DND-41 (cell line): ENCODE results near the gene SNX18.

Source experiments
- ATAC-seq: fragments of 200-7000 bp; cut with Tn5 transposase; 3 replicates; pipeline ENCODE4 v1.9.1; 2021; ENCODE audit warnings: low read depth; ENCODE audit not compliant: insufficient read depth
- DNase-seq: peaks from one replicate; pipeline ENCODE4 v3.0.0-alpha.2; 2020
- H2AFZ ChIP-seq: 2 replicates; pipeline ENCODE4 v1.6.0; 2012; ENCODE audit warnings: low read depth, low read length
- H3K27ac ChIP-seq: 2 replicates; pipeline ENCODE4 v1.5.1; 2012; ENCODE audit warnings: low read length, inconsistent platforms
- H3K27me3 ChIP-seq: fragments of 200-600 bp; sonication (generic); 2 replicates; pipeline ENCODE4 v1.6.0; 2012; ENCODE audit warnings: low read length, mild to moderate bottlenecking, inconsistent platforms; ENCODE audit not compliant: insufficient read depth, poor library complexity
- H3K36me3 ChIP-seq: 2 replicates; pipeline ENCODE4 v1.5.1; 2012; ENCODE audit warnings: low read length, inconsistent platforms; ENCODE audit not compliant: insufficient read depth
- H3K4me1 ChIP-seq: 2 replicates; pipeline ENCODE4 v1.5.1; 2012; ENCODE audit warnings: mild to moderate bottlenecking, low read length; ENCODE audit not compliant: insufficient read depth
- H3K4me2 ChIP-seq: 2 replicates; pipeline ENCODE4 v1.6.0; 2012; ENCODE audit warnings: mild to moderate bottlenecking, moderate library complexity, low read length, inconsistent platforms; ENCODE audit not compliant: insufficient read depth
- H3K4me3 ChIP-seq, 2 experiments: fragments of 200-600 bp in 1 of 2; shearing (Covaris generic) in 1 of 2; 2 replicates each; pipeline ENCODE4 v1.5.1; 2012 to 2016; ENCODE audit warnings: inconsistent platforms in 2 of 2, low read length in 2 of 2, mild to moderate bottlenecking in 2 of 2, low read depth in 1 of 2, moderate library complexity in 1 of 2
- H3K79me2 ChIP-seq: 2 replicates; pipeline ENCODE4 v1.6.0; 2012; ENCODE audit warnings: low read length, inconsistent platforms; ENCODE audit not compliant: insufficient read depth
- H3K9ac ChIP-seq: 2 replicates; pipeline ENCODE4 v1.6.0; 2012; ENCODE audit warnings: low read depth, mild to moderate bottlenecking, inconsistent platforms, low read length, moderate library complexity
- H3K9me3 ChIP-seq: 2 replicates; pipeline ENCODE4 v1.5.1; 2012; ENCODE audit warnings: low read length, moderate library complexity, mild to moderate bottlenecking, inconsistent platforms; ENCODE audit not compliant: insufficient read depth, severe bottlenecking
- H4K20me1 ChIP-seq: 2 replicates; pipeline ENCODE4 v1.6.0; 2012; ENCODE audit warnings: low read length; ENCODE audit not compliant: insufficient read depth
- EZH2 ChIP-seq: IDR thresholded peaks from 3 replicates; pipeline ENCODE4 v1.6.1; 2012; ENCODE audit warnings: borderline replicate concordance, low read depth, mild to moderate bottlenecking, moderate library complexity, low read length, inconsistent platforms; ENCODE audit not compliant: severe bottlenecking
- TF ChIP-seq, protein P1 (sequence below): IDR thresholded peaks from 2 replicates; pipeline ENCODE4 v1.5.1; 2012; ENCODE audit warnings: borderline replicate concordance, low read length, moderate library complexity, mild to moderate bottlenecking; ENCODE audit not compliant: poor library complexity, severe bottlenecking; ENCODE audit errors: extremely low read depth

The SNX18 gene

GRCh38 chr5:54558362-54558761, 40.8 kb downstream of the SNX18 start:
- Histone ChIP-seq H3K27ac (no peak overlapping the region), H3K9me3 (no peaks in the 10 kb centered on the region), H3K79me2 (no peaks in the 10 kb centered on the region), H3K36me3 (no peaks in the 10 kb centered on the region), H3K9ac (no peak overlapping the region), H3K4me1 (no peaks in the 10 kb centered on the region), H3K27me3 (no peaks in the 10 kb centered on the region), H3K4me2 (no peak overlapping the region), H2AFZ (no peak overlapping the region), H3K4me3 (no peak overlapping the region), H4K20me1 (no peaks in the 10 kb centered on the region)
- TF ChIP-seq, protein P1, sequence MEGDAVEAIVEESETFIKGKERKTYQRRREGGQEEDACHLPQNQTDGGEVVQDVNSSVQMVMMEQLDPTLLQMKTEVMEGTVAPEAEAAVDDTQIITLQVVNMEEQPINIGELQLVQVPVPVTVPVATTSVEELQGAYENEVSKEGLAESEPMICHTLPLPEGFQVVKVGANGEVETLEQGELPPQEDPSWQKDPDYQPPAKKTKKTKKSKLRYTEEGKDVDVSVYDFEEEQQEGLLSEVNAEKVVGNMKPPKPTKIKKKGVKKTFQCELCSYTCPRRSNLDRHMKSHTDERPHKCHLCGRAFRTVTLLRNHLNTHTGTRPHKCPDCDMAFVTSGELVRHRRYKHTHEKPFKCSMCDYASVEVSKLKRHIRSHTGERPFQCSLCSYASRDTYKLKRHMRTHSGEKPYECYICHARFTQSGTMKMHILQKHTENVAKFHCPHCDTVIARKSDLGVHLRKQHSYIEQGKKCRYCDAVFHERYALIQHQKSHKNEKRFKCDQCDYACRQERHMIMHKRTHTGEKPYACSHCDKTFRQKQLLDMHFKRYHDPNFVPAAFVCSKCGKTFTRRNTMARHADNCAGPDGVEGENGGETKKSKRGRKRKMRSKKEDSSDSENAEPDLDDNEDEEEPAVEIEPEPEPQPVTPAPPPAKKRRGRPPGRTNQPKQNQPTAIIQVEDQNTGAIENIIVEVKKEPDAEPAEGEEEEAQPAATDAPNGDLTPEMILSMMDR: no peak
- TF ChIP-seq EZH2: no peak
- ATAC-seq (no peak), DNase-seq (no peak)

DNA sequence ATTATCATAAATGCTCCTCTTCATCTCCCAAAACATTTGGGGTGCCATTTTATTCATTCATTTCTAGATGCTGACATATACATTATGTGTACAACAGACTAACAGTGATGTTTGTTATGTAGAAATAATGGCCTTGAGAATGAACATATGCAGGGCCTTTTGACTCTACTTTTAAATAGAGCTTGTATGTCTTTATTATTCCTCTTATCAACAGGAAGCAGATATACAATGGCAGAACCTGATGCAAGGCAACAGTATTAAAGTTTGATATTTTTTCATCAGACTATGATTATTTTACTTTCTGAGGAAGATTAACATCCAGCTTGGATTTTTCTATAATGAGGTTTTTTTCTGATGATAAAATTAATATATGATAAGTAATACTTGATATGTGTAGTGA, 44.1 kb downstream of the SNX18 start:
- H2AFZ ChIP-seq: no peak overlapping the region

DNA sequence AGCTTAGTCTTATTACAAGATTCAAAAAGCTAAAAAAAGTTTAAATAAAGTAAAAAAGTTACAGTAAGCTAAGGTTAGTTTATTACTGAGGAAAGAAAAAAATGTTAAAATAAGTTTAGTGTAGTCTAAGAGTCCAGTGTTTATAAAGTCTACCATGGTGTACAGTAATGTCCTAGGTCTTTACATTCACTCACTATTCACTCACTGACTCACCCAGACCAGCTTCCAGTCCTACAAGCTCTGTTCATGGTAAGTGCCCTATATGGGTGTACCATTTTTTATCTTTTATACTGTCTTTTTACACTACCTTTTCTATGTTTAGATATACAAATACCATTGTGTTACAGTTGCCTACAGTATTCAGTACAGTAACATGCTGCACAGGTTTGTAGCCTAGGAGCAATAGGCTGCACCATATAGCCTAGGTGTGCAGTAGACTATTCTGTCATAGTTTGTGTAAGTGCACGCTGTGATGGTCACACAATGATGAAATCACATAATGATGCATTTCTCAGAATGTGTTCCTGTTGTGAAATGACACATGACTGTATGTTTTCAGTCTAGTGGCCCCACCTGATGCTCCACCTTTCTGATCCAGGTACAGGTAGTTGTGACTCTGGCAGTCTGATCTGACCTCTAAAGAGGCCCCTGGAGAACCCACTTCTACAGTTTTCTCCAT, 45.7 kb downstream of the SNX18 start:
- H3K9me3 ChIP-seq: no peaks in the 10 kb centered on the region
- no peak for TF ChIP-seq EZH2
- TF ChIP-seq, protein P1: no peak
- H3K4me3 ChIP-seq: no peak overlapping the region
- H3K4me2 ChIP-seq: no peak overlapping the region
- H3K9ac ChIP-seq: no peak overlapping the region
- H3K27ac ChIP-seq: no peak overlapping the region
- H3K4me1 ChIP-seq: no peaks in the 10 kb centered on the region
- H3K27me3 ChIP-seq: no peaks in the 10 kb centered on the region
- H2AFZ ChIP-seq: no peak overlapping the region
- H4K20me1 ChIP-seq: no peaks in the 10 kb centered on the region
- H3K36me3 ChIP-seq: no peaks in the 10 kb centered on the region
- no peak for DNase-seq
- no peak for ATAC-seq
- no peaks in the 10 kb centered on the region for H3K79me2 ChIP-seq

More for the DNA sequence above, 44.1 kb downstream of the SNX18 start:
- DNase-seq (no peak), ATAC-seq (no peak)
- Histone ChIP-seq H3K9ac (no peak overlapping the region), H3K9me3 (no peaks in the 10 kb centered on the region), H3K36me3 (no peaks in the 10 kb centered on the region), H3K4me2 (no peak overlapping the region), H3K4me1 (no peaks in the 10 kb centered on the region), H4K20me1 (no peaks in the 10 kb centered on the region), H3K27ac (no peak overlapping the region), H3K79me2 (no peaks in the 10 kb centered on the region), H3K27me3 (no peaks in the 10 kb centered on the region), H3K4me3 (no peak overlapping the region)
- no peak for TF ChIP-seq EZH2
- TF ChIP-seq, protein P1: no peak
